Measurements from ENCODE around the gene CAMTA1.

CAMTA1 gene

GRCh38 chr1:7712731-7713323, 927.6 kb downstream of the CAMTA1 start:
- Histone ChIP-seq H3K36me3 (no peaks in the 10 kb centered on the region), H3K4me1 (peaks cover 0 to 10% (median 7%) of the 10 kb centered on the region in 10 experiments; a peak in 8 of 20 replicates), H3K9ac (no peak overlapping the region), H4K20me1 (no peaks in the 10 kb centered on the region), H3K4me3 (no peak overlapping the region), H3K9me3 (replicated peaks in 1 of 11) (no peaks in the 10 kb centered on the region), H3K27ac (no peak overlapping the region), H3K27me3 (no peaks in the 10 kb centered on the region), H3K4me2 (no peak overlapping the region)
- TF ChIP-seq Cebpa-rat (IDR thresholded peaks at IDR 0.05), result no peak

- H3K4me3 ChIP-seq, result no peak overlapping the region
- peaks cover 0 to 13% (median 5%) of the 10 kb centered on the region in 10 experiments; a peak in 8 of 20 replicates for H3K4me1 ChIP-seq
- no peaks in the 10 kb centered on the region for H4K20me1 ChIP-seq
- no peak for TF ChIP-seq Cebpa-rat (IDR thresholded peaks at IDR 0.05)
- no peak overlapping the region for H3K4me2 ChIP-seq
- no peak overlapping the region for H3K27ac ChIP-seq
- no peaks in the 10 kb centered on the region for H3K27me3 ChIP-seq
- no peaks in the 10 kb centered on the region for H3K36me3 ChIP-seq
- H3K9ac ChIP-seq, result no peak overlapping the region
- no peaks in the 10 kb centered on the region for H3K9me3 ChIP-seq (replicated peaks in 1 of 11)
These were observed 931.3 kb downstream of the CAMTA1 start for GRCh38 chr1:7716506-7716905.

- no peaks in the 10 kb centered on the region for H4K20me1 ChIP-seq
- H3K4me2 ChIP-seq, result peak overlapping the region in 4 of 11 experiments; percentile 22 to 36 (median 26); a peak in 4 of 22 replicates
- TF ChIP-seq Cebpa-rat (IDR thresholded peaks at IDR 0.05), result no peak
- H3K27ac ChIP-seq, result no peak overlapping the region
- no peaks in the 10 kb centered on the region for H3K9me3 ChIP-seq (replicated peaks in 1 of 11)
- H3K27me3 ChIP-seq, result no peaks in the 10 kb centered on the region
- H3K9ac ChIP-seq, result no peak overlapping the region
- H3K36me3 ChIP-seq, result no peaks in the 10 kb centered on the region
- H3K4me1 ChIP-seq, result peaks cover 0 to 22% (median 12%) of the 10 kb centered on the region in 10 experiments; a peak in 17 of 20 replicates
- H3K4me3 ChIP-seq, result no peak overlapping the region
These were observed 932.6 kb downstream of the CAMTA1 start for GRCh38 chr1:7717748-7718368.

GRCh38 chr1:7719468-7720094, 934.3 kb downstream of the CAMTA1 start:
- Histone ChIP-seq H3K9me3 (replicated peaks in 1 of 11) (no peaks in the 10 kb centered on the region), H3K27ac (no peak overlapping the region), H3K27me3 (no peaks in the 10 kb centered on the region), H4K20me1 (no peaks in the 10 kb centered on the region), H3K9ac (no peak overlapping the region), H3K4me2 (no peak overlapping the region), H3K4me1 (peaks cover 0 to 31% (median 19%) of the 10 kb centered on the region in 10 experiments; a peak in 17 of 20 replicates), H3K4me3 (no peak overlapping the region), H3K36me3 (no peaks in the 10 kb centered on the region)
- TF ChIP-seq Cebpa-rat (IDR thresholded peaks at IDR 0.05), result no peak

GRCh38 chr1:7721940-7722669, 936.9 kb downstream of the CAMTA1 start:
- Histone ChIP-seq H3K9ac (no peak overlapping the region), H3K4me2 (peak overlapping the region in 4 of 11 experiments; percentile 31 to 54 (median 45); a peak in 4 of 22 replicates), H3K36me3 (no peaks in the 10 kb centered on the region), H3K27me3 (no peaks in the 10 kb centered on the region), H3K9me3 (replicated peaks in 1 of 11) (no peaks in the 10 kb centered on the region), H3K4me3 (no peak overlapping the region), H3K27ac (peak overlapping the region in 1 of 11 experiments; percentile 22; a peak in 2 of 22 replicates), H4K20me1 (no peaks in the 10 kb centered on the region), H3K4me1 (peaks cover 18 to 53% (median 42%) of the 10 kb centered on the region in 10 experiments)
- TF ChIP-seq Cebpa-rat (IDR thresholded peaks at IDR 0.05), result no peak

GRCh38 chr1:7722670-7723012, 937.4 kb downstream of the CAMTA1 start:
- H3K36me3 ChIP-seq, result no peaks in the 10 kb centered on the region
- peaks cover 24 to 53% (median 43%) of the 10 kb centered on the region in 10 experiments for H3K4me1 ChIP-seq
- H3K27ac ChIP-seq, result no peak overlapping the region
- no peak overlapping the region for H3K9ac ChIP-seq
- no peaks in the 10 kb centered on the region for H3K9me3 ChIP-seq (replicated peaks in 1 of 11)
- H4K20me1 ChIP-seq, result no peaks in the 10 kb centered on the region
- no peak for TF ChIP-seq Cebpa-rat (IDR thresholded peaks at IDR 0.05)
- no peak overlapping the region for H3K4me3 ChIP-seq
- H3K4me2 ChIP-seq, result peak overlapping the region in 9 of 11 experiments; percentile 14 to 58 (median 40); a peak in 18 of 22 replicates
- no peaks in the 10 kb centered on the region for H3K27me3 ChIP-seq

GRCh38 chr1:7726623-7727022, 941.4 kb downstream of the CAMTA1 start:
- H3K9ac ChIP-seq, result peak overlapping the region in 8 of 11 experiments; percentile 10 to 62 (median 42); a peak in 11 of 22 replicates
- H3K4me3 ChIP-seq, result peak overlapping the region in 2 of 10 experiments; percentile 3 to 9; a peak in 1 of 20 replicates
- H3K27me3 ChIP-seq, result no peaks in the 10 kb centered on the region
- H3K4me2 ChIP-seq, result peak overlapping the region; percentile 69 to 87 (median 80)
- H4K20me1 ChIP-seq, result no peaks in the 10 kb centered on the region
- peak overlapping the region in 9 of 11 experiments; percentile 4 to 79 (median 61); a peak in 18 of 22 replicates for H3K27ac ChIP-seq
- no peak for TF ChIP-seq Cebpa-rat (IDR thresholded peaks at IDR 0.05)
- H3K9me3 ChIP-seq (replicated peaks in 1 of 11), result peaks cover 0 to 8% (median 0%) of the 10 kb centered on the region in 11 experiments; a peak in 6 of 22 replicates
- peaks cover 52 to 76% (median 68%) of the 10 kb centered on the region in 10 experiments for H3K4me1 ChIP-seq
- H3K36me3 ChIP-seq, result 0 out of 22 replicates have a peak, but pooled peaks cover 0 to 6% (median 0%) of the 10 kb centered on the region in 11 experiments

- peaks cover 0 to 8% (median 0%) of the 10 kb centered on the region in 11 experiments; a peak in 6 of 22 replicates for H3K9me3 ChIP-seq (replicated peaks in 1 of 11)
- no peak for TF ChIP-seq Cebpa-rat (IDR thresholded peaks at IDR 0.05)
- peak overlapping the region in 2 of 11 experiments; percentile 60 to 61; a peak in 3 of 22 replicates for H3K9ac ChIP-seq
- peaks cover 54 to 74% (median 68%) of the 10 kb centered on the region in 10 experiments for H3K4me1 ChIP-seq
- peak overlapping the region; percentile 69 to 87 (median 80) for H3K4me2 ChIP-seq
- no peaks in the 10 kb centered on the region for H4K20me1 ChIP-seq
- H3K27me3 ChIP-seq, result no peaks in the 10 kb centered on the region
- H3K27ac ChIP-seq, result peak overlapping the region in 8 of 11 experiments; percentile 13 to 80 (median 68); a peak in 14 of 22 replicates
- H3K4me3 ChIP-seq, result no peak overlapping the region
- 0 out of 22 replicates have a peak, but pooled peaks cover 0 to 6% (median 0%) of the 10 kb centered on the region in 11 experiments for H3K36me3 ChIP-seq
These were observed 942.7 kb downstream of the CAMTA1 start for GRCh38 chr1:7727809-7728471.

All from BLaER1 treated with 17β-estradiol and CSF1 and Interleukin-3, amounts not matched to agents 10 nM and 100 nM (cell line).